Loucy (cell line): ENCODE results near the gene CTNNA2.

Experiments
- H2AFZ ChIP-seq: fragments of 200-600 bp; sonication (generic); 2 replicates; pipeline ENCODE4 v1.6.0; 2016; ENCODE audit warnings: antibody characterized with exemption, mild to moderate bottlenecking, low read length, moderate library complexity
- H3F3A ChIP-seq: fragments of 200-600 bp; 2 replicates; pipeline ENCODE4 v1.6.0; 2016; ENCODE audit warnings: antibody characterized with exemption, low read depth, mild to moderate bottlenecking
- H3K27me3 ChIP-seq: fragments of 200-600 bp; sonication (generic); 2 replicates; pipeline ENCODE4 v1.6.1; 2014; ENCODE audit warnings: low read length, mild to moderate bottlenecking; ENCODE audit not compliant: insufficient read depth, poor library complexity, severe bottlenecking
- H3K36me3 ChIP-seq: fragments of 200-600 bp; sonication (generic); 2 replicates; pipeline ENCODE4 v1.6.1; 2016; ENCODE audit warnings: low read length; ENCODE audit not compliant: insufficient read depth
- H3K4me1 ChIP-seq: fragments of 200-600 bp; sonication (generic); 2 replicates; pipeline ENCODE4 v1.5.1; 2014; ENCODE audit warnings: low read length, mild to moderate bottlenecking; ENCODE audit not compliant: insufficient read depth, poor library complexity, severe bottlenecking
- H3K4me2 ChIP-seq: fragments of 200-600 bp; sonication (generic); 2 replicates; pipeline ENCODE4 v1.6.0; 2014; ENCODE audit warnings: antibody characterized with exemption, low read length, low read depth, mild to moderate bottlenecking; ENCODE audit not compliant: poor library complexity, severe bottlenecking
- H3K4me3 ChIP-seq: fragments of 200-600 bp; sonication (generic); 2 replicates; pipeline ENCODE4 v1.5.1; 2014; ENCODE audit warnings: low read length, mild to moderate bottlenecking, mixed read lengths; ENCODE audit not compliant: poor library complexity, severe bottlenecking
- H3K79me2 ChIP-seq: fragments of 200-600 bp; sonication (generic); 2 replicates; pipeline ENCODE4 v1.6.1; 2014; ENCODE audit warnings: low read length; ENCODE audit not compliant: insufficient read depth
- H3K9ac ChIP-seq: fragments of 200-600 bp; sonication (generic); 2 replicates; pipeline ENCODE4 v1.6.0; 2014; ENCODE audit warnings: mild to moderate bottlenecking, low read depth, low read length, moderate library complexity; ENCODE audit not compliant: poor library complexity, severe bottlenecking
- H3K9me2 ChIP-seq: fragments of 200-600 bp; sonication (generic); replicated peaks from 2 replicates; pipeline ENCODE4 v1.6.1; 2016; ENCODE audit warnings: low read depth, low read length, mixed read lengths
- H3K9me3 ChIP-seq: fragments of 200-600 bp; sonication (generic); 2 replicates; pipeline ENCODE4 v1.6.1; 2014; ENCODE audit warnings: mild to moderate bottlenecking, antibody characterized with exemption, low read length, low read depth; ENCODE audit not compliant: insufficient read depth
- H4K20me1 ChIP-seq: fragments of 200-600 bp; sonication (generic); 2 replicates; pipeline ENCODE4 v1.6.0; 2014; ENCODE audit warnings: antibody characterized with exemption, low read length, mild to moderate bottlenecking; ENCODE audit not compliant: insufficient read depth, poor library complexity, severe bottlenecking
- CTCF ChIP-seq: fragments of 200-600 bp; sonication (generic); conservative IDR thresholded peaks from 2 replicates; pipeline ENCODE4 v1.5.1; 2014; ENCODE audit warnings: mild to moderate bottlenecking, antibody characterized with exemption, low read length
- EZH2phosphoT487 ChIP-seq: fragments of 200-600 bp; IDR thresholded peaks from 2 replicates; pipeline ENCODE4 v1.6.1; 2018; ENCODE audit warnings: antibody characterized with exemption, mild to moderate bottlenecking, moderate library complexity, borderline replicate concordance

Gene CTNNA2

DNA sequence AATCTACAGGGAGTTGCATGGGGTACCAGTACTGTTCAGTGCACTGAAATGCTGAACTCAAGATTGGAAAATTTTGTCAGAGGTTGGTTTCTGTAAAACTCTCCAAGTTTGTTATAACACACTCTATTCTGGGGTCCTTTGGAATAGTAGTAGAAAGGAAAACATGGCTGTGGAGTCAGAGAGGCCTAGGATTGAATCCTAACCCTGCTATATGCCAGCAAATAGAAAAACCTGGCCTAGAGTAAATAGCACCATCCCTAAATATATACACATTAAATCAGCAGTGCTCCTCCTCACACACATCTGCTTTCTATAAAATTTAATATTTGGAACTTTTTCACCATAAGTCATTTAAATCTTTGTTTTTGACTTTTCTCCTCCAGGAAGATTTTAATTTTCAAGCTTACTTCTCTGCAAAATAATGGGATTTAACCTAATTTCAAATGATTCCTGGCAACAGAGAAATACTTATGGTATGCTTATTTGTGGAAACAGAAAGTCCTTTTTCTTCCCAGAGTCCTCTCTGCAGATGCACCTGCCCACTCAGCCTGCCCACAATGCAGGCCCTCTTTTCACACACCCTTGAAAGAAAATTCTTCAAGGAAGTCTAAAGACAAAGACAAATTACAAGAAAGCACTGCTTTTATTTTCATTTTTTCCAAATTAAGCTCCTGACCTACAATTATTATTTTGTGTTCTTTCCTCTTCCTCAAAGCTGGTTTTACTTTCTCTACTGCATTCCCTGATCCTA is 989.2 kb downstream of the CTNNA2 start:
- Histone ChIP-seq H3K4me1 (no peaks in the 10 kb centered on the region), H4K20me1 (no peaks in the 10 kb centered on the region), H3K4me3 (no peak overlapping the region), H3K36me3 (no peaks in the 10 kb centered on the region), H3K9me3 (no peaks in the 10 kb centered on the region), H3K79me2 (no peaks in the 10 kb centered on the region), H2AFZ (no peak overlapping the region), H3F3A (no peaks in the 10 kb centered on the region), H3K9ac (no peak overlapping the region), H3K27me3 (no peaks in the 10 kb centered on the region), H3K4me2 (no peak overlapping the region), H3K9me2 (no peaks in the 10 kb centered on the region)
- TF ChIP-seq CTCF (no peak), EZH2phosphoT487 (no peak)

GRCh38 chr2:80506563-80506962 is 993.7 kb downstream of the CTNNA2 start:
- H3K27me3 ChIP-seq, result no peaks in the 10 kb centered on the region

GRCh38 chr2:80510716-80511115 is 997.9 kb downstream of the CTNNA2 start:
- H3K4me1 ChIP-seq, result no peaks in the 10 kb centered on the region
- no peaks in the 10 kb centered on the region for H3K79me2 ChIP-seq
- H3K9ac ChIP-seq, result no peak overlapping the region
- H3K4me3 ChIP-seq, result no peak overlapping the region
- no peaks in the 10 kb centered on the region for H3K27me3 ChIP-seq
- H4K20me1 ChIP-seq, result no peaks in the 10 kb centered on the region
- no peaks in the 10 kb centered on the region for H3K9me3 ChIP-seq
- H3F3A ChIP-seq, result no peaks in the 10 kb centered on the region
- H2AFZ ChIP-seq, result no peak overlapping the region
- H3K36me3 ChIP-seq, result no peaks in the 10 kb centered on the region
- no peak overlapping the region for H3K4me2 ChIP-seq
- H3K9me2 ChIP-seq, result no peaks in the 10 kb centered on the region
- TF ChIP-seq CTCF, result no peak
- no peak for TF ChIP-seq EZH2phosphoT487

More at GRCh38 chr2:80506563-80506962, 993.7 kb downstream of the CTNNA2 start:
- no peaks in the 10 kb centered on the region for H3F3A ChIP-seq
- no peaks in the 10 kb centered on the region for H3K4me1 ChIP-seq
- no peaks in the 10 kb centered on the region for H3K79me2 ChIP-seq
- H3K9me2 ChIP-seq, result no peaks in the 10 kb centered on the region
- no peaks in the 10 kb centered on the region for H4K20me1 ChIP-seq
- TF ChIP-seq EZH2phosphoT487, result no peak
- TF ChIP-seq CTCF, result no peak
- H3K4me2 ChIP-seq, result no peak overlapping the region
- no peaks in the 10 kb centered on the region for H3K36me3 ChIP-seq
- no peak overlapping the region for H3K9ac ChIP-seq
- no peak overlapping the region for H3K4me3 ChIP-seq
- no peak overlapping the region for H2AFZ ChIP-seq
- no peaks in the 10 kb centered on the region for H3K9me3 ChIP-seq
